Subcutaneous preadipocyte (primary cell): ENCODE results near the gene TBCE. TPM values are rescaled to one million over a fixed set of nuclear protein-coding genes. Genes with fewer than 3 reads are reported as not detected.

Experiments used
- small RNA-seq: library from RNA; depleted of rRNA; stranded (forward); fragments of <200 nt; gene quantifications from one replicate; pipeline ENCODE3, GENCODE V24; 2012
- total RNA-seq: library from RNA; depleted of rRNA; stranded (reverse); fragments of >200 nt; gene quantifications from 2 replicates; pipeline ENCODE4 v1.2.3, GENCODE V29; 2012

The TBCE gene
- total RNA-seq: 21.7 and 29.3 TPM in 2 replicates

GRCh38 chr1:235367000-235367908, at the start of gene TBCE:
Gene TBCE (plus strand): TSS chr1:235367427. CDS start chr1:235380050, 12,623 bp downstream.

GRCh38 chr1:235327559-235328270, 39.5 kb upstream of the TBCE start, which contains the start of gene ARID4B:
Gene ARID4B (minus strand): TSS chr1:235328179. CDS start chr1:235326919, 1,260 bp downstream.

GRCh38 chr1:235328271-235329138, 38.7 kb upstream of the TBCE start, which contains the start of gene GGPS1:
Gene GGPS1 (plus strand): TSS chr1:235328570. CDS start chr1:235335265, 6,695 bp downstream.

Small RNA genes within 50 kb of the gene (small RNA-seq; reads per million reads assigned to genes)
- gene AL391994.1 (not detected), gene RPS21P1 (not detected)

Other genes starting within 250 kb of the TBCE start
- gene TOMM20, start 238.6 kb upstream of the TBCE start, total RNA-seq: 94.4 and 99.9 TPM in 2 replicates
- 41.4 and 41.5 TPM in 2 replicates for gene RBM34, start 206.2 kb upstream of the TBCE start, total RNA-seq
- 18.0 and 20.9 TPM in 2 replicates for gene ARID4B, start 39.2 kb upstream of the TBCE start, total RNA-seq
- 13.3 and 15.1 TPM in 2 replicates for gene GGPS1, start 38.9 kb upstream of the TBCE start, total RNA-seq
- 33.1 and 57.3 TPM in 2 replicates for gene B3GALNT2, start 137.0 kb downstream of the TBCE start, total RNA-seq